IgD-negative memory B cell (primary cell): ENCODE measurements around the gene ZIC2. TPM values are rescaled to one million over a fixed set of nuclear protein-coding genes. Genes with fewer than 3 reads are reported as not detected.

Experiments
- H3K27ac Mint-ChIP-seq, 3 donors: one replicate each; pipeline ENCODE4 v1.8.0; 2020 to 2022; ENCODE audit warnings: mild to moderate bottlenecking in 3 of 3, mixed read lengths in 3 of 3, moderate library complexity in 1 of 3
- H3K27me3 Mint-ChIP-seq: one replicate; pipeline ENCODE4 v1.8.0; 2021; ENCODE audit warnings: mixed read lengths
- H3K36me3 Mint-ChIP-seq: one replicate; pipeline ENCODE4 v1.8.0; 2020; ENCODE audit warnings: mild to moderate bottlenecking, mixed read lengths
- H3K4me1 Mint-ChIP-seq, 3 donors: one replicate each; pipeline ENCODE4 v1.8.0; 2020 to 2022; ENCODE audit warnings: mixed read lengths in 3 of 3, mild to moderate bottlenecking in 1 of 3
- H3K4me3 Mint-ChIP-seq, 4 donors: one replicate each; pipeline ENCODE4 v1.8.0; 2020 to 2022; ENCODE audit warnings: mild to moderate bottlenecking in 4 of 4, mixed read lengths in 4 of 4, moderate library complexity in 3 of 4
- H3K9me3 Mint-ChIP-seq, 3 donors: one replicate each; pipeline ENCODE4 v1.8.0; 2020 to 2021; ENCODE audit warnings: mixed read lengths in 3 of 3, mild to moderate bottlenecking in 1 of 3
- polyA plus RNA-seq: library from polyadenylated mRNA; unstranded; fragments of 300-500 nt; fragmentation: Illumina TruSeq; gene quantifications from one replicate; pipeline ENCODE4 v1.2.3, GENCODE V29; 2021

The ZIC2 gene
- polyA plus RNA-seq, 1 donor from 2014 or later, result not detected

DNA sequence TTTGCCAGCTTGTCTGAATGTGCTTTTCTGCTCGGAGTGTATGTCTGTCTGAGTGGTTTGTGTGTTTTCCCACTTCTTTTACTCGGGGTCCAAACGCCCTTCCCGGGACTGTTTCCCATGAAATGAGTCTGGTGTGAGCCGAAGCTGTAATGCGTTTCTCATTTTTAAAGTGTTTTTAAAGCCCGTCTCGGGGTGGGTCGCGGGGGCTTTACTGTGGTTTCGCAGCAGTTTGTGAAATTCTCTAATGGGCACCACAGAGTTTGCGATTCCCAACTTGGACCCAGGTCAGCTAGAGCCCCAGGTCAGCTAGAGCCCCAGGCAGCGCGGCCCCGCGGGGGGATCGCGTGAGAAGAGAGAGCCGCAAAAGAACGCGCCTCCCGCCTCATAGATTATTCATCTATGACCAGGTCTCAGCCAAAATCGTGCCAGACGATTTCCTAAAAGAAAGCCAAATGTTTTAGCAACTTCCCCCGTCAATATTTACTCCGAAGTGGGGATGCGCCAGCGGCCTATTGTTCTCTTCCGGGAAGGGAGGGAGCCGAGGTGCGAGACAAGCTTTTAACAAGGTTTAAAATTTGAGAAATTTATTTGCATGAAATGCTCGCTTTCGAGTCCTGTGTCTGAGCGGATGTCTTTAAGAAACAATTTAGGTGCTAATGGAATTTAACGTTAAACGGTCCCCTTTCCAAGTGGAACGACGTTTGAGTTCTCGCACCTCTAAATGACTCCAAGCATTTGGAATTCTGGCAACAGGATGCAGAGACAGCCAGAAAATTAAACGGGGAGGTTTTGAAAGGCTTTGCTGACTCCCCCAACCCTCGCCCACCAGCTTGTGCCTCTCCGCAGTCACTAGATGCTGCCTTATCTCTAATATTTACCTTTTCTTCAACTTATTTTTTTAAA, 2.2 kb downstream of the ZIC2 start:
- Mint-ChIP-seq H3K9me3 (peaks cover 0 to 17% (median 0%) of the 10 kb centered on the region in 3 donors), H3K36me3 (no peaks in the 10 kb centered on the region), H3K27ac (peak overlapping the region; percentile 91 to 99 (median 95)), H3K4me3 (peak overlapping the region; percentile 58 to 85 (median 70)), H3K4me1 (peaks cover 0 to 17% (median 3%) of the 10 kb centered on the region in 3 donors), H3K27me3 (peaks cover 46% of the 10 kb centered on the region)

DNA sequence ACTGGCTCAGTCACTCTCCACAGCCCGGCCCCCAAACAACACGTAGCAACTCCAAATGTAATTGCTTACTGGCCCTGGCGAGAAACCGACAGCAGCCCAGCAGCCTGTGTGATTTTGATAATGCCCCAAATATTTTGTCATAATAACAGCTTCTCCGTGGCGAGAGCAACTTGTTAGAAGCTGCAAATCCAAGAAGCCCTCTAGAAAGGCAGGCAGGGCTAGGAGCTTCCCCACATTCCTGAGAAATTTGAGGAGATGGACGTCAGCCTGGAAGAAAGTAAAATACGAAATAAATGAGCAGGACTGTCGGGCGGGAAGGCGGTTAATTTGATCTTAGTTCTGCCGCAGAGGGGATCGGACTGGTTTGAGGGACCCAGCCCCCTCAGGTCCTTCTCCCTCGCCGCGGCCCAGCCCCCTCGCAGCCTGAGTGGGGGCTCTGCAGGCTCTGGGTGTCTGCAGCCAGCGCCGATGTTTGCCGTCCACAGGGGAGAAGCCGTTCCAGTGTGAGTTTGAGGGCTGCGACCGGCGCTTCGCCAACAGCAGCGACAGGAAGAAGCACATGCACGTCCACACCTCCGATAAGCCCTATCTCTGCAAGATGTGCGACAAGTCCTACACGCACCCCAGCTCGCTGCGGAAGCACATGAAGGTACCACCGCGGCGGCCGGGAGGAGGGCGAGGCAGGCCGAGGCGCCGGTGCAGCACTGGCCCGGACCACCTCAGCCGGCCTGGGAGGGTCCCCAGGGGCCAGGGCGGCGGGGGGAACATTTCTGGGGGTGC, 3.1 kb downstream of the ZIC2 start:
- Mint-ChIP-seq H3K9me3 (peaks cover 0 to 21% (median 0%) of the 10 kb centered on the region in 3 donors), H3K36me3 (peaks cover 3% of the 10 kb centered on the region), H3K4me1 (peaks cover 2 to 14% (median 3%) of the 10 kb centered on the region in 3 donors), H3K4me3 (peak overlapping the region; percentile 8 to 85 (median 60)), H3K27ac (peak overlapping the region; percentile 91 to 99 (median 95)), H3K27me3 (peaks cover 49% of the 10 kb centered on the region)

DNA sequence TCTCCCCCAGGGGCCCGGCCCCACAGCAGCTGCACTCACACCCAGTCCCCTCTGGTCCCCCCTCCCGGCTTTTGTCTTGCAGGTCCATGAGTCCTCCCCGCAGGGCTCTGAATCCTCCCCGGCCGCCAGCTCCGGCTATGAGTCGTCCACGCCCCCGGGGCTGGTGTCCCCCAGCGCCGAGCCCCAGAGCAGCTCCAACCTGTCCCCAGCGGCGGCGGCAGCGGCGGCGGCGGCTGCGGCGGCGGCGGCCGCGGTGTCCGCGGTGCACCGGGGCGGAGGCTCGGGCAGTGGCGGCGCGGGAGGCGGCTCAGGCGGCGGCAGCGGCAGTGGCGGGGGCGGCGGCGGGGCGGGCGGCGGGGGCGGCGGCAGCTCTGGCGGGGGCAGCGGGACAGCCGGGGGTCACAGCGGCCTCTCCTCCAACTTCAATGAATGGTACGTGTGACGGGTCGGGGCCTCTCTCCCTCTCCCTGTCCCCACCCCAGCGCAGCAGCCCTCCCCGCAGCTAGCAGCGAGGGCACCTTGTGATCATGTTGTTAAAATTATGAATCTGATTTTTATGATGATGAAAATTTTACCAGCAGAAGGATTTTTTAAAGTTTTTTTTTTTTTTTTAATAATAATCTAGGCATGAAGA, 3.8 kb downstream of the ZIC2 start:
- H3K36me3 Mint-ChIP-seq, result peaks cover 3% of the 10 kb centered on the region
- peaks cover 2 to 19% (median 5%) of the 10 kb centered on the region in 3 donors for H3K4me1 Mint-ChIP-seq
- peak overlapping the region in 1 of 4 donors; percentile 89 for H3K4me3 Mint-ChIP-seq

DNA sequence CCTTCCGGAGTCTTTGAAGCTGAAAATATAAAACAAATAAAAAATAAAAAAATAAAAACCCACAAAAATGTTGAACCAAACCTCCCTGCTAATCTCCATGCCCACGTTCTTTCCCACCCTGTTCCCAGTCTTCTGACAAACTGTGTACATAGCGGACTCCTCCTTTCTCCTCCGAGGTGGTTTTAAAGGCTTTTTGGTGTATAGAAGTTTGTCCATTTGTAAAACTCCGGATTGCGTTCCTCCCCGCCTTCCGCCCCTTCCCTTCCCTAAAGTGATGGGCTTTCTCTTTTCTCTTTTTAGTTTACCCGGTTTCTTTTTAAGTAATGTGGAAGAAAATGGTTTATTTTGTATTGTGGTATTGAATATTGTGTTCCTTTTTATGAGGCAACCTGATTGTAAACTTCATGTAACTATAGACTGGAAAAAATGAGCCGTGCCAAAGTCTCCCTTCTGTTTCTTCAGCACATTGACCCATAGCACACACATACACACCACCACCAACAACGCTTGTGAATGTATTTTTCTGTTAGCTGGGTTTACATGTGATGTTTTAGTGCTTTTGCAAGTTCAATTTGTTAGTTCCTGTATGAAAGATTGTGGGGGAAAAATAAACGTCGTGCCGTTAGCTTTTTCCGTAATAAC, 4.4 kb downstream of the ZIC2 start:
- H3K36me3 Mint-ChIP-seq, result peaks cover 3% of the 10 kb centered on the region
- H3K9me3 Mint-ChIP-seq, result peaks cover 0 to 24% (median 0%) of the 10 kb centered on the region in 3 donors
- peak overlapping the region; percentile 1 to 89 (median 78) for H3K4me3 Mint-ChIP-seq
- peaks cover 2 to 19% (median 5%) of the 10 kb centered on the region in 3 donors for H3K4me1 Mint-ChIP-seq
- peak overlapping the region; percentile 21 to 99 (median 84) for H3K27ac Mint-ChIP-seq
- peaks cover 60% of the 10 kb centered on the region for H3K27me3 Mint-ChIP-seq

More for the DNA sequence above, 3.8 kb downstream of the ZIC2 start:
- Mint-ChIP-seq H3K9me3 (peaks cover 0 to 24% (median 0%) of the 10 kb centered on the region in 3 donors), H3K27me3 (peaks cover 54% of the 10 kb centered on the region), H3K27ac (peak overlapping the region in 2 of 3 donors; percentile 99)

DNA sequence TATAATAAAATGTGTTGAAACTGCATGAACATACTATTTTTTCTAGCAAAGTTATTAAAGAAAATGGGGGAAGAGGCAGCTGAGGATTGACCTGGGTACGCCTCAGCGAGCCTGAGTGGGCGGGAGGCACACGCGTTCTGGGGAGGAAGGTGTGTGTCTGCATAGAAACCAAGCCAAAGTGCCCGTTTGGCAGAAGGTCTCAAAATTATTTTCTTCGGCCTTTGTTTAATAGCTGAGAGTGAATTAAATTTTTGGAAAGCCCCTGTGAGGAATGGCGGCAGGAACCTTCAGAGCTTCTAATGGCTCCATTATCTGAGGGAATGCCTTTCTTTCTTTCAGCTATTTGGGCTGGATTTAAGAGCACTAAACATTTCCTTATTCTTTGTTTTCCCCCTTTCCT, 5.2 kb downstream of the ZIC2 start:
- Mint-ChIP-seq H3K36me3 (peaks cover 3% of the 10 kb centered on the region), H3K4me1 (peaks cover 2 to 19% (median 5%) of the 10 kb centered on the region in 3 donors), H3K9me3 (peaks cover 0 to 24% (median 0%) of the 10 kb centered on the region in 3 donors), H3K27me3 (peaks cover 66% of the 10 kb centered on the region), H3K27ac (peak overlapping the region; percentile 21 to 99 (median 48)), H3K4me3 (peak overlapping the region in 1 of 4 donors; percentile 89)

DNA sequence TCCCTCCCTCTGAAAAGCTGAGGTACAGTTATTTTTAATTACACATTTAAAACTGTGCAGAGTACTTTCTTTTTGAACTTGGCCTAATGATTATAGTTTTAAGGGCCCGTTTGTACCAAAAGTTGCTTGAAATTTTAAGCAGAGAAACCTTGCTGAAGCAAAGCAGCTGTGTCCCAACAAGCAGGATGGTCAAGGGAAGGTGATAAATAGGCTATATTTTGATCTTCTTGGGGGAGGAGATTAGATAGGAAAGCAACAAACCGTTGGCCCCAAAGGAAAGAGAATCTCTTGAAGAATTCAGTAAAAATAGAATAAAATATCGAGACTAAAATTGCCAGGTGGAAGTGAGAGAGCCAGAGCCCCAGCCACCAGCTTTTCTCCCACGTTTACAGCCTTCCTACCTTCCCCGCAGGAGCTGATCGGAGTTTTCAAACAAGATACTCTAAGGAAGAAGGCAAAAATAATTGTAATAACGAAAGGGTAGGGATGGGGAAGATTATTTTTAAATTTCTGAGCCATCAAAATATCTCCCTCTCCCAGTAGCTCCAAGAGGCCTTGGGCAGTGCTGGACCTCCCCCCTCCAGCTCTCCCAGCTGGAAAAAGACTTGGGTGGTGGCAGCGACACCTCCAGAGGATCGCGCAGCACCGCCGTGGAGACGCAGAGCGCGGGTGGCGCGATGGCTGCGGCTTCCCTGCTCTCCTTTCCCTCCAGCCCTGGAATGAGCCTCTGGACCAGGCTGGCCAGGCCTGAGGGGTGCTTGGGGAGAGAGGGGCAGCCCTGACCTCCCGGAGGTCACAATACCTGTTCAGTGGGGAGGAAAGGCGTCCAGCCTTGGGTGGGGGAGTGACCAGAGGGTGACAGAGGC, 5.8 kb downstream of the ZIC2 start:
- peaks cover 0 to 24% (median 0%) of the 10 kb centered on the region in 3 donors for H3K9me3 Mint-ChIP-seq
- peak overlapping the region; percentile 48 to 99 (median 78) for H3K27ac Mint-ChIP-seq
- H3K4me3 Mint-ChIP-seq, result peak overlapping the region in 3 of 4 donors; percentile 47 to 89 (median 49)
- H3K27me3 Mint-ChIP-seq, result peaks cover 72% of the 10 kb centered on the region
- H3K36me3 Mint-ChIP-seq, result peaks cover 3% of the 10 kb centered on the region
- H3K4me1 Mint-ChIP-seq, result peaks cover 2 to 19% (median 5%) of the 10 kb centered on the region in 3 donors

DNA sequence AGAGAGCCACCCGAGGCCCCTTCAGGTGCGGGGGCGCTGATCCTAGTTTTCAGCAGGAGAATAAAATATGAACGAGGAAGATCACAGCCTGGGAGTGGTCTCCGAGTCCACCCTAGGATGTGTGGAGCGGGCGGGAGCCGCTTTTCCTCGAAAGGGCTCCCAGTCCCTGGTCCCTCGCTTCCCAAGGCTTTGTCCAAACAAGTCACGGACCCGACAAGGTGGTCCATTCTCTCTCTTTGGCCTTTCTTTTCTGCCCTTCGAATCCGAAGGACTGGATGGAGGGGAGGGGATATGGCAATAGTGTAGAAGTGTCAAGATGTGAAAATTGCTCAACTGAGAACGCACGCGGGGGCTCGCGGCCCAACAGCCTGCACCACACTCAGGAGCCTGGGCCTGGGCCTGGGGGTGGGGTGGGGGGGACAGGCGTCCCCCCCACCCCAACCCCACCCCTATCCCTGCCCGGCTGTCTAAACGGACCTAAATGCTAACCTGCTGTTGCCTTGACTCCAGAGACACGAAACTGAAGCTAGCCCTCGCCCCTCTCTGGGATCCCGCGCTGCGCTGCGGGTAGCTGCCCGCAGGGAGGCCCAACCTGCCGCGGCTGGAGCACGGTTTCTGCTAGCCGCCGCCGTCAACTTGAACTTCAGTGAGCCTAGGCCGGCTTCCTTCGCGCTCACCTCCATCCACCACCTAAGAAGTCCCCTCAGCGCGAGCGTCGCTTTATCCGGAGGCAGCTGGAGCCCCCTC, 7.1 kb downstream of the ZIC2 start:
- Mint-ChIP-seq H3K27me3 (peaks cover 73% of the 10 kb centered on the region), H3K4me3 (peak overlapping the region in 3 of 4 donors; percentile 72 to 84 (median 78)), H3K36me3 (peaks cover 3% of the 10 kb centered on the region), H3K9me3 (peaks cover 0 to 25% (median 0%) of the 10 kb centered on the region in 3 donors), H3K27ac (peak overlapping the region; percentile 39 to 99 (median 78)), H3K4me1 (peaks cover 4 to 19% (median 6%) of the 10 kb centered on the region in 3 donors)

DNA sequence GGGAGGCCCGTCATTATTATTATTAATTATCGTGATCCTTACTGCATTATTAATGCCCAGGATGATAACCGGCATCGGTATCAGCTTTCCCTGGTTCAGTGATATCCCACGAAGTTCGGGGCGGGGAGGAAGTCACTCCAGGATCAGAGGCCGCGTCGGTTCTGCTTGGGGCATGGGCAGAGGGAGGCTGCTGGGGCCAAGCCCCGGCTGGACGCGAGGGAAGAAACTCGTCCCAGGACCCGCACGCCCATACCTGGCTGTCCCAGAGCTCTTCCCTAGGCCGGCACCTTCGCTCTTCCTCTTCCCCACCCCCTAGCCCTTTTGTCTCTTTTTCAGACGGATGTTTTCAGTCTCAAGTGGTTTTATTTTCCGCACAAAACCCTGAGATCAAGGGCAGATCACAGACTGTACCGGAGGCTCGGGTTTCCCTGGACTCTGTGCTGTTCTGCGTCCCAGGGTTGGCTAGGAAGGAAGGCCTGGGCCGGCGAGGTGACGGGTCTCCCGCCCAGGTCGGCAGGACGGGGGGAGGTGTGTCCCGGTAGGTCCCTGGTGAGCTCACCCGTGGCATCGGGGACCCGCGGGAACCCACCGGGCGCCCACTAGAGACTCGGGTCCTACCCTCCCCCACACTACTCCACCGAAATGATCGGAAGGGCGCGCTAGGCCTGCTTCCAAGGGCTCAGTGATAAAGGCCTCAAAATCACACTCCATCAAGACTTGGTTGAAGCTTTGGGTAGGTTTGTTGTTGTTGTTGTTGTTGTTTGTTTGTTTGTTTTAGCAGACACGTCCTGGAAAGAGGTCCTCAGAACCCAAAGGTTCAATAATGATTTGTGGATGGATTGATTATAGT, 7.9 kb downstream of the ZIC2 start:
- Mint-ChIP-seq H3K9me3 (peaks cover 0 to 25% (median 0%) of the 10 kb centered on the region in 3 donors), H3K27ac (peak overlapping the region; percentile 53 to 99 (median 86)), H3K27me3 (peaks cover 71% of the 10 kb centered on the region)

DNA sequence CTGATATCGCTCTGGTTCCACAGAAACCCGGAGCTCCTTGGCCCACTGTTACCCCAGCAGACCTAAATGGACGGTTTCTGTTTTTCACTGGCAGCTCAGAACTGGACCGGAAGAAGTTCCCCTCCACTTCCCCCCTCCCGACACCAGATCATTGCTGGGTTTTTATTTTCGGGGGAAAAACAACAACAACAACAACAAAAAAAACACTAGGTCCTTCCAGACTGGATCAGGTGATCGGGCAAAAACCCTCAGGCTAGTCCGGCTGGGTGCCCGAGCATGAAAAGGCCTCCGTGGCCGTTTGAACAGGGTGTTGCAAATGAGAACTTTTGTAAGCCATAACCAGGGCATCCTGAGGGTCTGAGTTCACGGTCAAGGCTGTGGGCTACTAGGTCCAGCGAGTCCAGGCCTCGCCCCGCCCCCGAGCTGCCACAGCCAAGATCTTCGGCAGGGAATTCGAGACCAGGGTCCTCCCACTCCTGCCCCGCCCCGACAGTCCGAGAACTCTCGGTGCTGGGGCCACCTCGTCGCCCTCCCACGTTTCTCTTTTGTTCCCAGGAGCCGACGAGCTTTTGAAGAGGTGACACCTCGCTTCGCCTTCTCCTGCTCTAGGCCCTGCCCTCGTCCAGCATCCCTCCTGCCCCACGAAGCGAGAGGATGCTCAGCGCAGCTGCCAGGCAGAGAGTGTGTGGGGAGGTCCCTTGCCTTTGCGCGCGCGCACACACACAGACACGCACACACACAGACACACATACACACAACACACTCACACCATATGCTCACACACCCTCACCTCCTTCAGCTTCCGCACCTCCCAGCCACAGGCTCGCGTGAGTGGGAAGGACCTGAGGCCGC, 8.8 kb downstream of the ZIC2 start:
- Mint-ChIP-seq H3K27ac (peak overlapping the region; percentile 53 to 99 (median 86)), H3K4me3 (peak overlapping the region; percentile 21 to 87 (median 58)), H3K27me3 (peaks cover 78% of the 10 kb centered on the region), H3K4me1 (peaks cover 4 to 15% (median 4%) of the 10 kb centered on the region in 3 donors), H3K36me3 (peaks cover 3% of the 10 kb centered on the region), H3K9me3 (peaks cover 0 to 27% (median 7%) of the 10 kb centered on the region in 3 donors)

More for the DNA sequence above, 7.9 kb downstream of the ZIC2 start:
- peaks cover 3% of the 10 kb centered on the region for H3K36me3 Mint-ChIP-seq
- H3K4me3 Mint-ChIP-seq, result peak overlapping the region in 3 of 4 donors; percentile 72 to 87 (median 84)
- H3K4me1 Mint-ChIP-seq, result peaks cover 4 to 16% (median 5%) of the 10 kb centered on the region in 3 donors

DNA sequence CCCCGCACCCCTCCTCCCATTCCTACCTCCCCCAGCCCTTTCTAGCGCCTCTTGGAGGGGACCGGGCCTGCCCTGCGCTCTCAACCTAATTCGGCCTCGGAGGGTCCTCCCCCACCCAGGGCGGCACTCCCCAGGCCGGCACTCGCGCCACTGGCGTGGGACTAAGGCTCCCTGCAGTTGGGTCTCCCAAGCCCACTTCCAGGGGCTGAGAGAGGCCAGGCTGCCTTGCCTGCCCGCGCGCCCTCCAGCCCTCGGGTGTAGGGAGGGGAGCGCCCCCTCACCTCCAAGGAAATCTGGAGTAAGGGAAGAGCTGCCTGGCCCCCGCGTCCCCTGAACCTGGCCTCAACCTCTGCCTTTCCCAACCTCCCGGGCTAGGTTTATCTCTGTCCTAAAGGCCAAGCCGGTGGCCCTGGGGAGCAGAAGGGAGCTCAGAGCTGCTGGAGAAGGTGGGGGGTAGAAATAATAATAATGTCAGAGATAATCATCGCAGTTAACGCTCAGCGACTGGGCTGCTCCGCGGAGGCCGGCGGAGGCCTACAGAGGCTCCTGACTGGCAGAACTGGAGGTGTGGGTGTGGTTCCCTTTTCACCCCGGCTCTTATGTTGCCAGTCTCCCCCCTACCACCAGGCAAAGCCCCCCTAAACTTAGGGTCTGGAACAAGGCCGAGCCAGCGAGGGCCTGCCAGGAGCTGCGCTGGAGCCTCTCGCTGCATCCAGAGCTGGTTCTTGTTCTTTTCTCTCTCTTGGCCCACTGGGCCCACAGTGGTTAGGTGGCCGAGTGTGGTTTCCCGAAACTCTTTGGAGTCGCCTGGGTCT, 9.6 kb downstream of the ZIC2 start:
- Mint-ChIP-seq H3K27ac (peak overlapping the region in 2 of 3 donors; percentile 80 to 99), H3K36me3 (peaks cover 3% of the 10 kb centered on the region), H3K27me3 (peaks cover 82% of the 10 kb centered on the region), H3K4me3 (peak overlapping the region in 2 of 4 donors; percentile 37 to 67), H3K4me1 (peaks cover 4 to 11% (median 7%) of the 10 kb centered on the region in 3 donors), H3K9me3 (peaks cover 2 to 30% (median 7%) of the 10 kb centered on the region in 3 donors)
